Measurements from ENCODE around the gene NDUFA5.
"Not testable (repeated sequence)": the region's sequence is repeated elsewhere in the genome, so short reads cannot be mapped to it uniquely, and the experiment has no call there.

GRCh38 chr7:123532788-123533552 lies 24.6 kb downstream of the NDUFA5 start:
- TF ChIP-seq CTCF, POLR2AphosphoS5 (IDR thresholded peaks at IDR 0.05): not testable (repeated sequence)

Measured in prostate gland (tissue), 2 donors.